PC-3 (cell line): Measurements from ENCODE around the gene CRADD.

Experiments
- CTCF ChIP-seq: fragments of 300-600 bp; sonication (generic); conservative IDR thresholded peaks from 2 replicates; pipeline ENCODE4 v1.5.1; 2017; ENCODE audit warnings: antibody characterized with exemption, low read depth, mild to moderate bottlenecking, low read length
- EZH2 ChIP-seq: fragments of 300-600 bp; sonication (generic); IDR thresholded peaks from one replicate; pipeline ENCODE4 v1.6.1; 2017; ENCODE audit warnings: antibody characterized with exemption, mild to moderate bottlenecking, low read length; ENCODE audit not compliant: unreplicated experiment

GRCh38 chr12:93657071-93657470 is 20.1 kb upstream of the CRADD start:
- no peak for TF ChIP-seq CTCF
- TF ChIP-seq EZH2, result no peak
